Panc1 (cell line): Measurements from ENCODE around the gene KCNJ5.

Source experiments
- POLR2AphosphoS5 ChIP-seq: IDR thresholded peaks from 2 replicates; pipeline ENCODE4 v1.6.1; 2012; ENCODE audit warnings: mild to moderate bottlenecking, low read depth, low read length, moderate library complexity
- REST ChIP-seq, 2 experiments: IDR thresholded peaks; 2 replicates each; pipeline ENCODE4 v1.6.1; 2011 to 2012; ENCODE audit warnings: low read depth in 2 of 2, control low read depth in 1 of 2, low read length in 1 of 2, mild to moderate bottlenecking in 1 of 2, moderate library complexity in 1 of 2; ENCODE audit not compliant: insufficient read depth in 1 of 2
- SIN3A ChIP-seq: IDR thresholded peaks from 2 replicates; pipeline ENCODE4 v1.6.1; 2012; ENCODE audit warnings: low read depth, mild to moderate bottlenecking, low read length, moderate library complexity, borderline replicate concordance; ENCODE audit not compliant: insufficient read depth
- TF ChIP-seq, protein P1 (sequence below): fragments of 450-650 bp; IDR thresholded peaks from 2 replicates; pipeline ENCODE4 v1.5.1; 2017; ENCODE audit warnings: mild to moderate bottlenecking

DNA sequence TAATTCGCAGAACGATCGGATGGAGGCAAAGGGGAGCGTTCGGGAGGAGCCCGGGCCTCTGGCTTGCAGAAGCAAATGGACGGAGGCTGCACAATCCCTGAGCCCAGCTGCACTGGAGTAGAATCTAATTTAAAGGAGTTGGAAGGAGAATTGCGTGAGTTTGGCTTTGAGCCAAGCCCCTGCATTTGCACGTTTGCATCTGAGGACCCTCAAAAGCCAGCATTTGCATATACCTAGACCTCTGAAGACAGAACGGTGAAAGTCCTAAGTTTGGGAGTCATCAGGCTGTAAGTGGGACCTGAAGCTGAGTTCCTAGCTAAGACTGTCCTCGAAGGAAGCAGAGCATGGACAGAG lies 35.9 kb downstream of the KCNJ5 start:
- TF ChIP-seq, protein P1, sequence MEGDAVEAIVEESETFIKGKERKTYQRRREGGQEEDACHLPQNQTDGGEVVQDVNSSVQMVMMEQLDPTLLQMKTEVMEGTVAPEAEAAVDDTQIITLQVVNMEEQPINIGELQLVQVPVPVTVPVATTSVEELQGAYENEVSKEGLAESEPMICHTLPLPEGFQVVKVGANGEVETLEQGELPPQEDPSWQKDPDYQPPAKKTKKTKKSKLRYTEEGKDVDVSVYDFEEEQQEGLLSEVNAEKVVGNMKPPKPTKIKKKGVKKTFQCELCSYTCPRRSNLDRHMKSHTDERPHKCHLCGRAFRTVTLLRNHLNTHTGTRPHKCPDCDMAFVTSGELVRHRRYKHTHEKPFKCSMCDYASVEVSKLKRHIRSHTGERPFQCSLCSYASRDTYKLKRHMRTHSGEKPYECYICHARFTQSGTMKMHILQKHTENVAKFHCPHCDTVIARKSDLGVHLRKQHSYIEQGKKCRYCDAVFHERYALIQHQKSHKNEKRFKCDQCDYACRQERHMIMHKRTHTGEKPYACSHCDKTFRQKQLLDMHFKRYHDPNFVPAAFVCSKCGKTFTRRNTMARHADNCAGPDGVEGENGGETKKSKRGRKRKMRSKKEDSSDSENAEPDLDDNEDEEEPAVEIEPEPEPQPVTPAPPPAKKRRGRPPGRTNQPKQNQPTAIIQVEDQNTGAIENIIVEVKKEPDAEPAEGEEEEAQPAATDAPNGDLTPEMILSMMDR, result no peak
- TF ChIP-seq REST (IDR thresholded peaks at IDR 0.05; ENCODE audit: insufficient read depth in 1 of 2, low read depth in 2 of 2, low read length in 1 of 2) (no peak), SIN3A (no peak), POLR2AphosphoS5 (no peak)
